ENCODE data around the gene MYMK. TPM values are rescaled to one million over a fixed set of nuclear protein-coding genes. Genes with fewer than 3 reads are reported as not detected.

MYMK gene
- total and polyA plus RNA-seq, 2 experiments from 2014 or later: not detected

DNA sequence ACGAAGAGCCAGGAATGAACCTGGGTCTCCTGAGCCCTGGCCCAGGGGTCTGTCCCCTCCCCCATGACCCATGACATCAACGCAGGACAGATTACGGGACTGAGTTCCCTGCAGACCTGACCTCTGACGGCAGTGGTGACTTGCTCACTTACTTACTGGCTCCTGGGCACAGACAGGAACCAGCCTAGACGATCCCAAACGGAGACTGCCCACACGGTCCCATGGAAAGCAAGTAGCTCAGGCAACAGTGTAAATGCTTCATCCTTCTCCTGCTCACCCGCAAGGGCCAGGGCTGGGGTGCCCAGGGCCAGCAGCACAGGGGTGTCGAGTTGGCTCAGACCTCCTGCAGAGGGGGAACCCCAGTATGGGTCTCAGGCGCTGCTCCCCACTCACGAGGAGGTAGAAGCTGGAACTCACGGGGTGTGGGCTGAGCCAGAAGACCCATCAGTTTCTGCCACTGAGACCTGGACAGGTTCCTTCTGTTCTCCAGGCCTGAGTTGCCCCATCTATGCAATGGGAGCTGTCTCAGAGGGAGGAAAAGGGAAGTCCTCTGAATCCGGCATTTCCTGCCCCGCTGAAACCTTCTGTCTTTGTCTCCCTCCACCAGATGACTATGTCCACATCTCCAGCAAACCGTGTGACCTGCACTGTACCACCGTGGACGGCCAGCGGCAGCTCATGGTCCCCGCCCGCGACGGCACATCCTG, 15.4 kb upstream of the MYMK start (continued):
- TF ChIP-seq, protein P1, sequence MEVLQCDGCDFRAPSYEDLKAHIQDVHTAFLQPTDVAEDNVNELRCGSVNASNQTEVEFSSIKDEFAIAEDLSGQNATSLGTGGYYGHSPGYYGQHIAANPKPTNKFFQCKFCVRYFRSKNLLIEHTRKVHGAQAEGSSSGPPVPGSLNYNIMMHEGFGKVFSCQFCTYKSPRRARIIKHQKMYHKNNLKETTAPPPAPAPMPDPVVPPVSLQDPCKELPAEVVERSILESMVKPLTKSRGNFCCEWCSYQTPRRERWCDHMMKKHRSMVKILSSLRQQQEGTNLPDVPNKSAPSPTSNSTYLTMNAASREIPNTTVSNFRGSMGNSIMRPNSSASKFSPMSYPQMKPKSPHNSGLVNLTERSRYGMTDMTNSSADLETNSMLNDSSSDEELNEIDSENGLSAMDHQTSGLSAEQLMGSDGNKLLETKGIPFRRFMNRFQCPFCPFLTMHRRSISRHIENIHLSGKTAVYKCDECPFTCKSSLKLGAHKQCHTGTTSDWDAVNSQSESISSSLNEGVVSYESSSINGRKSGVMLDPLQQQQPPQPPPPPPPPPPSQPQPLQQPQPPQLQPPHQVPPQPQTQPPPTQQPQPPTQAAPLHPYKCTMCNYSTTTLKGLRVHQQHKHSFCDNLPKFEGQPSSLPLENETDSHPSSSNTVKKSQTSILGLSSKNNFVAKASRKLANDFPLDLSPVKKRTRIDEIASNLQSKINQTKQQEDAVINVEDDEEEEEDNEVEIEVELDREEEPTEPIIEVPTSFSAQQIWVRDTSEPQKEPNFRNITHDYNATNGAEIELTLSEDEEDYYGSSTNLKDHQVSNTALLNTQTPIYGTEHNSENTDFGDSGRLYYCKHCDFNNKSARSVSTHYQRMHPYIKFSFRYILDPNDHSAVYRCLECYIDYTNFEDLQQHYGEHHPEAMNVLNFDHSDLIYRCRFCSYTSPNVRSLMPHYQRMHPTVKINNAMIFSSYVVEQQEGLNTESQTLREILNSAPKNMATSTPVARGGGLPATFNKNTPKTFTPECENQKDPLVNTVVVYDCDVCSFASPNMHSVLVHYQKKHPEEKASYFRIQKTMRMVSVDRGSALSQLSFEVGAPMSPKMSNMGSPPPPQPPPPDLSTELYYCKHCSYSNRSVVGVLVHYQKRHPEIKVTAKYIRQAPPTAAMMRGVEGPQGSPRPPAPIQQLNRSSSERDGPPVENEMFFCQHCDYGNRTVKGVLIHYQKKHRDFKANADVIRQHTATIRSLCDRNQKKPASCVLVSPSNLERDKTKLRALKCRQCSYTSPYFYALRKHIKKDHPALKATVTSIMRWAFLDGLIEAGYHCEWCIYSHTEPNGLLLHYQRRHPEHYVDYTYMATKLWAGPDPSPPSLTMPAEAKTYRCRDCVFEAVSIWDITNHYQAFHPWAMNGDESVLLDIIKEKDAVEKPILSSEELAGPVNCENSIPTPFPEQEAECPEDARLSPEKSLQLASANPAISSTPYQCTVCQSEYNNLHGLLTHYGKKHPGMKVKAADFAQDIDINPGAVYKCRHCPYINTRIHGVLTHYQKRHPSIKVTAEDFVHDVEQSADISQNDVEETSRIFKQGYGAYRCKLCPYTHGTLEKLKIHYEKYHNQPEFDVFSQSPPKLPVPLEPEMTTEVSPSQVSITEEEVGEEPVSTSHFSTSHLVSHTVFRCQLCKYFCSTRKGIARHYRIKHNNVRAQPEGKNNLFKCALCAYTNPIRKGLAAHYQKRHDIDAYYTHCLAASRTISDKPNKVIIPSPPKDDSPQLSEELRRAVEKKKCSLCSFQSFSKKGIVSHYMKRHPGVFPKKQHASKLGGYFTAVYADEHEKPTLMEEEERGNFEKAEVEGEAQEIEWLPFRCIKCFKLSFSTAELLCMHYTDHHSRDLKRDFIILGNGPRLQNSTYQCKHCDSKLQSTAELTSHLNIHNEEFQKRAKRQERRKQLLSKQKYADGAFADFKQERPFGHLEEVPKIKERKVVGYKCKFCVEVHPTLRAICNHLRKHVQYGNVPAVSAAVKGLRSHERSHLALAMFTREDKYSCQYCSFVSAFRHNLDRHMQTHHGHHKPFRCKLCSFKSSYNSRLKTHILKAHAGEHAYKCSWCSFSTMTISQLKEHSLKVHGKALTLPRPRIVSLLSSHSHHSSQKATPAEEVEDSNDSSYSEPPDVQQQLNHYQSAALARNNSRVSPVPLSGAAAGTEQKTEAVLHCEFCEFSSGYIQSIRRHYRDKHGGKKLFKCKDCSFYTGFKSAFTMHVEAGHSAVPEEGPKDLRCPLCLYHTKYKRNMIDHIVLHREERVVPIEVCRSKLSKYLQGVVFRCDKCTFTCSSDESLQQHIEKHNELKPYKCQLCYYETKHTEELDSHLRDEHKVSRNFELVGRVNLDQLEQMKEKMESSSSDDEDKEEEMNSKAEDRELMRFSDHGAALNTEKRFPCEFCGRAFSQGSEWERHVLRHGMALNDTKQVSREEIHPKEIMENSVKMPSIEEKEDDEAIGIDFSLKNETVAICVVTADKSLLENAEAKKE (CRISPR knock-in tag; IDR thresholded peaks at IDR 0.05): no peak
- TF ChIP-seq, protein P2, sequence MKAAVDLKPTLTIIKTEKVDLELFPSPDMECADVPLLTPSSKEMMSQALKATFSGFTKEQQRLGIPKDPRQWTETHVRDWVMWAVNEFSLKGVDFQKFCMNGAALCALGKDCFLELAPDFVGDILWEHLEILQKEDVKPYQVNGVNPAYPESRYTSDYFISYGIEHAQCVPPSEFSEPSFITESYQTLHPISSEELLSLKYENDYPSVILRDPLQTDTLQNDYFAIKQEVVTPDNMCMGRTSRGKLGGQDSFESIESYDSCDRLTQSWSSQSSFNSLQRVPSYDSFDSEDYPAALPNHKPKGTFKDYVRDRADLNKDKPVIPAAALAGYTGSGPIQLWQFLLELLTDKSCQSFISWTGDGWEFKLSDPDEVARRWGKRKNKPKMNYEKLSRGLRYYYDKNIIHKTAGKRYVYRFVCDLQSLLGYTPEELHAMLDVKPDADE (IDR thresholded peaks at IDR 0.05): no peak
- TF ChIP-seq POLR2AphosphoS5 (IDR thresholded peaks at IDR 0.05; ENCODE audit: low read depth): no peak

DNA sequence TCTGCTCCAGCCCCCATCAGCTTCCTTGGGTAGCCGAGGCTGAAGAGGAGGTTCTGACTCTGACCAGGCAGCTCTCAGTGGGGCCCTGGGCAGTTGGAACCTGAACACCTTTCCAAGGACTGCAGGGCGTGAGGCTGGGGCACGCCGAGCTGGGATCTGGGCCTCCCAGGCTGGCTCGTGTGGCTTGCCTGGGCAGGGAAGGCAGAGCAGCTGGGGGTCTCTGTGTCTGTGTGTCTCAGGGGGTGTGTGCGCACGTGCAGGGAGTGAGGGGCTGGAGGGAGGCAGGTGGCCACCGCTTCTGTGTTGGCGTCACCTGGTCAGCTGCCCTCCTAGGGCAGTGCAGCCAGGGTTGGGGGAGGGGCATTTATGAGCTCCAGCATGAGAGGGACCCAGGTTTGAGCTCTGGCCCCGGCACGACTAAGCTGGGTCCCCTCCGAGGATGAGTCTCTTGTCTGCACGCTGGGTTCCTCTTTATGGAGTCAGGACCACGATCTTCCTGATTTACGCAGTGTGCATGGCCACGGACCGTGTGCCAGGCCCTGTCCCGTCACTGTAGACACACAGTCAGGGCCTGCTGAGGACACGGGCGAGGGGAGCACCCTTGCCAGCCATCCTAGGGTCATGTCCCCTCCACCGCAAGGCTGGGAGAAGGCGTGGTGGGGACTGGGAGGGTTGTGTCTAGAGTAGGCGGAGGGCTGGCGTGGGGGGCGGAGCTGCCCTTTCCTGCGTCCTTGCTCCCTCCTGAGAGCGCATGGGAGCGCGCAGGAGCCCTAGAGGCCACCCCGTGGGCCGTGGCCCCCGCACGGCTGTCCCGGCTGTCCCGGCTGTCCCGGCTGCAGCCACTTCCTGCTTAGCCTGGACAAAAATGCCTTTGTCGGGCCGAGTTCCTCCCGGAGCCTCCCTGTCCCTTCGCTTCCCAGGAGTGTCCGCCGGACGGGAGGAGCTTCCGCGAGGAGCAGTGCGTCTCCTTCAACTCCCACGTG, 14.4 kb upstream of the MYMK start:
- H3K27ac Mint-ChIP-seq: no peak overlapping the region
- H3K36me3 Mint-ChIP-seq (ENCODE audit: low read depth): no peaks in the 10 kb centered on the region
- no peaks in the 10 kb centered on the region for H3K9me3 Mint-ChIP-seq
- no peak overlapping the region for H3K4me3 Mint-ChIP-seq
- H3K9me2 ChIP-seq (ENCODE audit: insufficient read depth): no peaks in the 10 kb centered on the region
- peaks cover under 1% of the 10 kb centered on the region; the same call in 1 of the 2 replicates for H3K4me1 ChIP-seq (ENCODE audit: insufficient read depth)
- H4K20me1 ChIP-seq (replicated peaks; ENCODE audit: insufficient read depth): no peaks in the 10 kb centered on the region
- no peaks in the 10 kb centered on the region for H3F3A ChIP-seq (replicated peaks; ENCODE audit: low read depth)
- no peaks in the 10 kb centered on the region for H3K36me3 ChIP-seq (ENCODE audit: insufficient read depth)
- H3K4me2 ChIP-seq: no peak overlapping the region
- ATAC-seq (peak; percentile 30), DNase-seq (ENCODE audit: low spot score) (peak; percentile 54)
- H3K27ac ChIP-seq (ENCODE audit: low read depth): no peak overlapping the region
- H3K27me3 Mint-ChIP-seq (ENCODE audit: insufficient read depth, low read depth, poor library complexity): peaks cover 19% of the 10 kb centered on the region
- H2AFZ ChIP-seq: 0 out of 2 replicates have a peak overlapping the region, but pooled peaks have one; percentile 47
- H3K4me1 Mint-ChIP-seq: peaks cover 16% of the 10 kb centered on the region
- H3K27me3 ChIP-seq (ENCODE audit: insufficient read depth): peaks cover 1% of the 10 kb centered on the region; the same call in 1 of the 2 replicates
- no peak overlapping the region for H3K4me3 ChIP-seq
- H3K79me2 ChIP-seq (replicated peaks; ENCODE audit: insufficient read depth): no peaks in the 10 kb centered on the region
- no peak for TF ChIP-seq ZNF114 (CRISPR knock-in tag; IDR thresholded peaks at IDR 0.05)
- TF ChIP-seq NANOG (IDR thresholded peaks at IDR 0.05; ENCODE audit: borderline replicate concordance): no peak
- no peak for TF ChIP-seq EZH2 (IDR thresholded peaks at IDR 0.05; ENCODE audit: low read depth, unreplicated experiment)
- no peak for TF ChIP-seq JUNB (IDR thresholded peaks at IDR 0.05; ENCODE audit: unreplicated experiment)
- no peak for TF ChIP-seq STAT1 (IDR thresholded peaks at IDR 0.05; ENCODE audit: unreplicated experiment)
- no peak for TF ChIP-seq POLR2AphosphoS5 (IDR thresholded peaks at IDR 0.05; ENCODE audit: low read depth)
- no peak for TF ChIP-seq CREB1 (CRISPR knock-in tag; IDR thresholded peaks at IDR 0.05; ENCODE audit: low read depth)
- no peak for TF ChIP-seq EZH2phosphoT487 (IDR thresholded peaks at IDR 0.05; ENCODE audit: unreplicated experiment)

Measured in GM23338 (cell line).